ENCODE results near the gene MSH5.
A peak's percentile ranks its signal among the peaks of the same experiment; 100 is the strongest.

Gene MSH5

GRCh38 chr6:31752739-31753319, 13.0 kb downstream of the MSH5 start:
- Histone ChIP-seq H3K9me3 (ENCODE audit: control insufficient read depth, insufficient read depth, low read length) (no peaks in the 10 kb centered on the region), H3K4me1 (ENCODE audit: control insufficient read depth, insufficient read depth, low read length) (no peaks in the 10 kb centered on the region), H3K4me3 (ENCODE audit: low read depth, low read length) (no peak overlapping the region), H3K9ac (ENCODE audit: low read depth, low read length) (no peak overlapping the region), H3K36me3 (ENCODE audit: control insufficient read depth, insufficient read depth, low read length) (no peaks in the 10 kb centered on the region), H3K27me3 (ENCODE audit: control insufficient read depth, insufficient read depth, low read length) (no peaks in the 10 kb centered on the region)

GRCh38 chr6:31758281-31758680, 18.5 kb downstream of the MSH5 start:
- Histone ChIP-seq H3K27me3 (ENCODE audit: control insufficient read depth, insufficient read depth, low read length) (no peaks in the 10 kb centered on the region), H3K4me3 (ENCODE audit: low read depth, low read length) (no peak overlapping the region), H3K9ac (ENCODE audit: low read depth, low read length) (no peak overlapping the region), H3K9me3 (ENCODE audit: control insufficient read depth, insufficient read depth, low read length) (no peaks in the 10 kb centered on the region), H3K4me1 (ENCODE audit: control insufficient read depth, insufficient read depth, low read length) (peaks cover 2% of the 10 kb centered on the region), H3K36me3 (ENCODE audit: control insufficient read depth, insufficient read depth, low read length) (peaks cover 24% of the 10 kb centered on the region)

GRCh38 chr6:31760790-31761189, 21.0 kb downstream of the MSH5 start:
- Histone ChIP-seq H3K9ac (ENCODE audit: low read depth, low read length) (no peak overlapping the region), H3K9me3 (ENCODE audit: control insufficient read depth, insufficient read depth, low read length) (no peaks in the 10 kb centered on the region), H3K4me3 (ENCODE audit: low read depth, low read length) (no peak overlapping the region), H3K27me3 (ENCODE audit: control insufficient read depth, insufficient read depth, low read length) (no peaks in the 10 kb centered on the region), H3K36me3 (ENCODE audit: control insufficient read depth, insufficient read depth, low read length) (peaks cover 24% of the 10 kb centered on the region), H3K4me1 (ENCODE audit: control insufficient read depth, insufficient read depth, low read length) (peaks cover 5% of the 10 kb centered on the region)

GRCh38 chr6:31761343-31761742, 21.5 kb downstream of the MSH5 start:
- Histone ChIP-seq H3K27me3 (ENCODE audit: control insufficient read depth, insufficient read depth, low read length) (no peaks in the 10 kb centered on the region), H3K4me1 (ENCODE audit: control insufficient read depth, insufficient read depth, low read length) (peaks cover 5% of the 10 kb centered on the region), H3K9ac (ENCODE audit: low read depth, low read length) (no peak overlapping the region), H3K9me3 (ENCODE audit: control insufficient read depth, insufficient read depth, low read length) (no peaks in the 10 kb centered on the region), H3K36me3 (ENCODE audit: control insufficient read depth, insufficient read depth, low read length) (peaks cover 24% of the 10 kb centered on the region), H3K4me3 (ENCODE audit: low read depth, low read length) (no peak overlapping the region)

- Histone ChIP-seq H3K4me1 (ENCODE audit: control insufficient read depth, insufficient read depth, low read length) (peaks cover 5% of the 10 kb centered on the region), H3K4me3 (ENCODE audit: low read depth, low read length) (no peak within 1 kb of the TSS), H3K36me3 (ENCODE audit: control insufficient read depth, insufficient read depth, low read length) (peaks cover 24% of the 10 kb centered on the region), H3K9ac (ENCODE audit: low read depth, low read length) (no peak within 1 kb of the TSS), H3K9me3 (ENCODE audit: control insufficient read depth, insufficient read depth, low read length) (no peaks in the 10 kb centered on the region), H3K27me3 (ENCODE audit: control insufficient read depth, insufficient read depth, low read length) (no peaks in the 10 kb centered on the region)
Measured at GRCh38 chr6:31762356-31762755, 22.6 kb downstream of the MSH5 start, which contains the start of gene SAPCD1. TSS of gene SAPCD1 (plus strand) at chr6:31762656. CDS start at chr6:31763055, 399 bp downstream.

- Histone ChIP-seq H3K36me3 (ENCODE audit: control insufficient read depth, insufficient read depth, low read length) (peaks cover 24% of the 10 kb centered on the region), H3K27me3 (ENCODE audit: control insufficient read depth, insufficient read depth, low read length) (no peaks in the 10 kb centered on the region), H3K4me3 (ENCODE audit: low read depth, low read length) (no peak overlapping the region), H3K4me1 (ENCODE audit: control insufficient read depth, insufficient read depth, low read length) (peaks cover 5% of the 10 kb centered on the region), H3K9ac (ENCODE audit: low read depth, low read length) (no peak overlapping the region), H3K9me3 (ENCODE audit: control insufficient read depth, insufficient read depth, low read length) (no peaks in the 10 kb centered on the region)
Measured at GRCh38 chr6:31762878-31763618, 23.2 kb downstream of the MSH5 start.

GRCh38 chr6:31763619-31763940, 23.8 kb downstream of the MSH5 start:
- no peak overlapping the region for H3K9ac ChIP-seq (ENCODE audit: low read depth, low read length)
- H3K4me1 ChIP-seq (ENCODE audit: control insufficient read depth, insufficient read depth, low read length) = peaks cover 5% of the 10 kb centered on the region
- peaks cover 24% of the 10 kb centered on the region for H3K36me3 ChIP-seq (ENCODE audit: control insufficient read depth, insufficient read depth, low read length)
- H3K9me3 ChIP-seq (ENCODE audit: control insufficient read depth, insufficient read depth, low read length) = no peaks in the 10 kb centered on the region
- H3K27me3 ChIP-seq (ENCODE audit: control insufficient read depth, insufficient read depth, low read length) = no peaks in the 10 kb centered on the region
- no peak overlapping the region for H3K4me3 ChIP-seq (ENCODE audit: low read depth, low read length)

- Histone ChIP-seq H3K9me3 (ENCODE audit: control insufficient read depth, insufficient read depth, low read length) (no peaks in the 10 kb centered on the region), H3K36me3 (ENCODE audit: control insufficient read depth, insufficient read depth, low read length) (peaks cover 24% of the 10 kb centered on the region), H3K4me3 (ENCODE audit: low read depth, low read length) (no peak overlapping the region), H3K4me1 (ENCODE audit: control insufficient read depth, insufficient read depth, low read length) (peaks cover 5% of the 10 kb centered on the region), H3K27me3 (ENCODE audit: control insufficient read depth, insufficient read depth, low read length) (no peaks in the 10 kb centered on the region), H3K9ac (ENCODE audit: low read depth, low read length) (no peak overlapping the region)
Measured at GRCh38 chr6:31764198-31764597, 24.4 kb downstream of the MSH5 start.

- no peaks in the 10 kb centered on the region for H3K27me3 ChIP-seq (ENCODE audit: control insufficient read depth, insufficient read depth, low read length)
- peaks cover 5% of the 10 kb centered on the region for H3K4me1 ChIP-seq (ENCODE audit: control insufficient read depth, insufficient read depth, low read length)
- no peak overlapping the region for H3K9ac ChIP-seq (ENCODE audit: low read depth, low read length)
- H3K9me3 ChIP-seq (ENCODE audit: control insufficient read depth, insufficient read depth, low read length) = no peaks in the 10 kb centered on the region
- peaks cover 15% of the 10 kb centered on the region for H3K36me3 ChIP-seq (ENCODE audit: control insufficient read depth, insufficient read depth, low read length)
- no peak overlapping the region for H3K4me3 ChIP-seq (ENCODE audit: low read depth, low read length)
Measured at GRCh38 chr6:31765559-31765909, 25.7 kb downstream of the MSH5 start.

- peaks cover 13% of the 10 kb centered on the region for H3K36me3 ChIP-seq (ENCODE audit: control insufficient read depth, insufficient read depth, low read length)
- peaks cover 5% of the 10 kb centered on the region for H3K4me1 ChIP-seq (ENCODE audit: control insufficient read depth, insufficient read depth, low read length)
- no peak overlapping the region for H3K9ac ChIP-seq (ENCODE audit: low read depth, low read length)
- no peaks in the 10 kb centered on the region for H3K9me3 ChIP-seq (ENCODE audit: control insufficient read depth, insufficient read depth, low read length)
- H3K4me3 ChIP-seq (ENCODE audit: low read depth, low read length) = peak overlapping the region; percentile 24
- no peaks in the 10 kb centered on the region for H3K27me3 ChIP-seq (ENCODE audit: control insufficient read depth, insufficient read depth, low read length)
Measured at GRCh38 chr6:31765910-31766794, 26.3 kb downstream of the MSH5 start.

GRCh38 chr6:31767096-31767645, 27.4 kb downstream of the MSH5 start:
- Histone ChIP-seq H3K36me3 (ENCODE audit: control insufficient read depth, insufficient read depth, low read length) (peaks cover 5% of the 10 kb centered on the region), H3K9me3 (ENCODE audit: control insufficient read depth, insufficient read depth, low read length) (no peaks in the 10 kb centered on the region), H3K9ac (ENCODE audit: low read depth, low read length) (no peak overlapping the region), H3K4me1 (ENCODE audit: control insufficient read depth, insufficient read depth, low read length) (peaks cover 5% of the 10 kb centered on the region), H3K4me3 (ENCODE audit: low read depth, low read length) (no peak overlapping the region), H3K27me3 (ENCODE audit: control insufficient read depth, insufficient read depth, low read length) (no peaks in the 10 kb centered on the region)

Measured in iPS-15b (cell line).